Neutrophil (primary cell): Measurements from ENCODE around the gene GFM1.

ENCODE experiments used
- H3K27ac ChIP-seq: fragments of 200-600 bp; sonication (generic); 2 replicates; pipeline ENCODE4 v1.5.1; 2016; ENCODE audit warnings: mild to moderate bottlenecking, moderate library complexity
- H3K27me3 ChIP-seq: fragments of 200-600 bp; sonication (generic); 2 replicates; pipeline ENCODE4 v1.6.0; 2016; ENCODE audit warnings: mild to moderate bottlenecking
- H3K36me3 ChIP-seq: fragments of 200-600 bp; sonication (generic); 2 replicates; pipeline ENCODE4 v1.5.1; 2017
- H3K4me1 ChIP-seq, 2 experiments: fragments of 200-600 bp in 1 of 2; sonication (generic) in 1 of 2; 1 replicate in 1 of 2; 2 replicates in 1 of 2; pipeline versions ENCODE4 v1.5.1 to v1.6.1; 2013 to 2016; ENCODE audit warnings: low read depth in 1 of 2, low read length in 1 of 2, mild to moderate bottlenecking in 1 of 2, moderate library complexity in 1 of 2; ENCODE audit not compliant: control insufficient read depth in 1 of 2, insufficient read depth in 1 of 2
- H3K4me3 ChIP-seq, 2 experiments: fragments of 200-600 bp in 1 of 2; sonication (generic) in 1 of 2; 1 replicate in 1 of 2; 2 replicates in 1 of 2; pipeline ENCODE4 v1.5.1; 2013 to 2016; ENCODE audit warnings: low read depth in 1 of 2, low read length in 1 of 2, mild to moderate bottlenecking in 1 of 2, moderate library complexity in 1 of 2
- H3K9me3 ChIP-seq: fragments of 200-600 bp; sonication (generic); 2 replicates; pipeline ENCODE4 v1.5.1; 2016
- CTCF ChIP-seq: fragments of 200-600 bp; sonication (generic); IDR thresholded peaks from 2 replicates; pipeline ENCODE4 v1.5.1; 2016; ENCODE audit warnings: antibody characterized with exemption

The GFM1 gene

GRCh38 chr3:158713094-158713499, 68.8 kb downstream of the GFM1 start:
- no peaks in the 10 kb centered on the region for H3K36me3 ChIP-seq
- H3K27ac ChIP-seq = peak overlapping the region; percentile 63
- peaks cover 19 to 22% of the 10 kb centered on the region in 2 experiments for H3K4me1 ChIP-seq
- TF ChIP-seq CTCF = no peak
- H3K9me3 ChIP-seq = no peaks in the 10 kb centered on the region
- no peaks in the 10 kb centered on the region for H3K27me3 ChIP-seq
- no peak overlapping the region for H3K4me3 ChIP-seq

- H3K9me3 ChIP-seq = no peaks in the 10 kb centered on the region
- no peak overlapping the region for H3K27ac ChIP-seq
- no peak for TF ChIP-seq CTCF
- no peaks in the 10 kb centered on the region for H3K36me3 ChIP-seq
- no peak overlapping the region for H3K4me3 ChIP-seq
- peaks cover 17 to 25% of the 10 kb centered on the region in 2 experiments for H3K4me1 ChIP-seq
- no peaks in the 10 kb centered on the region for H3K27me3 ChIP-seq
Observed at GRCh38 chr3:158717576-158717975, 73.2 kb downstream of the GFM1 start.

- peaks cover 20 to 25% of the 10 kb centered on the region in 2 experiments for H3K4me1 ChIP-seq
- no peak for TF ChIP-seq CTCF
- no peak overlapping the region for H3K27ac ChIP-seq
- no peaks in the 10 kb centered on the region for H3K9me3 ChIP-seq
- H3K27me3 ChIP-seq = no peaks in the 10 kb centered on the region
- H3K36me3 ChIP-seq = no peaks in the 10 kb centered on the region
- H3K4me3 ChIP-seq = no peak overlapping the region
Observed at GRCh38 chr3:158718490-158719170, 74.3 kb downstream of the GFM1 start.

GRCh38 chr3:158722108-158722507, 77.8 kb downstream of the GFM1 start:
- no peaks in the 10 kb centered on the region for H3K9me3 ChIP-seq
- no peaks in the 10 kb centered on the region for H3K36me3 ChIP-seq
- no peaks in the 10 kb centered on the region for H3K27me3 ChIP-seq
- peak overlapping the region in 1 of 2 experiments; percentile 45 for H3K4me3 ChIP-seq
- peaks cover 30 to 34% of the 10 kb centered on the region in 2 experiments for H3K4me1 ChIP-seq
- peak overlapping the region; percentile 96 for H3K27ac ChIP-seq
- no peak for TF ChIP-seq CTCF

- Histone ChIP-seq H3K4me1 (peaks cover 42 to 46% of the 10 kb centered on the region in 2 experiments), H3K36me3 (no peaks in the 10 kb centered on the region), H3K27ac (peak overlapping the region; percentile 96), H3K4me3 (peak overlapping the region in 1 of 2 experiments; percentile 45), H3K9me3 (no peaks in the 10 kb centered on the region), H3K27me3 (no peaks in the 10 kb centered on the region)
- TF ChIP-seq CTCF = no peak
Observed at GRCh38 chr3:158723991-158724390, 79.7 kb downstream of the GFM1 start.
